ENCODE measurements around the gene PZP. TPM values are rescaled to one million over a fixed set of nuclear protein-coding genes. Genes with fewer than 3 reads are reported as not detected.

The PZP gene
- total RNA-seq, 1 donor from 2014 or later, result 2.7 TPM

GRCh38 chr12:9124383-9125031, 83.7 kb downstream of the PZP start:
- H3K27ac ChIP-seq, result peak overlapping the region; percentile 65
- peaks cover 13% of the 10 kb centered on the region for H3K4me1 ChIP-seq
- ATAC-seq, result peak in 1 of 2 donors; percentile 31
- TF ChIP-seq CTCF (IDR thresholded peaks at IDR 0.05), result no peak
- no peak for DNase-seq
- peak overlapping the region; percentile 38 for H3K4me3 ChIP-seq
- H3K36me3 ChIP-seq, result no peaks in the 10 kb centered on the region
- intact Hi-C loops (cut with DNase I), result no loop called here
- H3K27me3 ChIP-seq (ENCODE audit: low read depth), result no peaks in the 10 kb centered on the region
- H3K9me3 ChIP-seq, result no peaks in the 10 kb centered on the region

GRCh38 chr12:9123781-9124382, 84.3 kb downstream of the PZP start:
- no peaks in the 10 kb centered on the region for H3K9me3 ChIP-seq
- peak; percentile 32 to 34 for ATAC-seq
- TF ChIP-seq CTCF (IDR thresholded peaks at IDR 0.05), result no peak
- H3K4me1 ChIP-seq, result peaks cover 18% of the 10 kb centered on the region
- intact Hi-C loops (cut with DNase I), result no loop called here
- H3K4me3 ChIP-seq, result peak overlapping the region; percentile 38
- H3K27ac ChIP-seq, result peak overlapping the region; percentile 65
- no peaks in the 10 kb centered on the region for H3K36me3 ChIP-seq
- DNase-seq, result no peak
- H3K27me3 ChIP-seq (ENCODE audit: low read depth), result no peaks in the 10 kb centered on the region

GRCh38 chr12:9122091-9122609, 86.0 kb downstream of the PZP start:
- no peak for TF ChIP-seq CTCF (IDR thresholded peaks at IDR 0.05)
- H3K27me3 ChIP-seq (ENCODE audit: low read depth), result no peaks in the 10 kb centered on the region
- H3K4me1 ChIP-seq, result peaks cover 35% of the 10 kb centered on the region
- no peak for ATAC-seq
- intact Hi-C loops (cut with DNase I), result no loop called here
- no peaks in the 10 kb centered on the region for H3K36me3 ChIP-seq
- no peaks in the 10 kb centered on the region for H3K9me3 ChIP-seq
- DNase-seq, result no peak
- peak overlapping the region; percentile 65 for H3K27ac ChIP-seq
- H3K4me3 ChIP-seq, result no peak overlapping the region

GRCh38 chr12:9120487-9121184, 87.6 kb downstream of the PZP start:
- no peak for DNase-seq
- Histone ChIP-seq H3K36me3 (no peaks in the 10 kb centered on the region), H3K9me3 (no peaks in the 10 kb centered on the region), H3K4me1 (peaks cover 48% of the 10 kb centered on the region), H3K27me3 (ENCODE audit: low read depth) (no peaks in the 10 kb centered on the region), H3K27ac (peak overlapping the region; percentile 46), H3K4me3 (no peak overlapping the region)
- ATAC-seq, result no peak
- intact Hi-C loops (cut with DNase I), result no loop called here
- no peak for TF ChIP-seq CTCF (IDR thresholded peaks at IDR 0.05)

- peak; percentile 84 to 92 for ATAC-seq
- DNase-seq, result peak; percentile 45
Observed at GRCh38 chr12:9118158-9118557, 90.0 kb downstream of the PZP start.

More at GRCh38 chr12:9118158-9118557, 90.0 kb downstream of the PZP start:
- Histone ChIP-seq H3K4me3 (no peak overlapping the region), H3K36me3 (no peaks in the 10 kb centered on the region), H3K27ac (peak overlapping the region; percentile 71), H3K4me1 (peaks cover 39% of the 10 kb centered on the region), H3K27me3 (ENCODE audit: low read depth) (no peaks in the 10 kb centered on the region), H3K9me3 (no peaks in the 10 kb centered on the region)
- no peak for TF ChIP-seq CTCF (IDR thresholded peaks at IDR 0.05)
- intact Hi-C loops (cut with DNase I), result no loop called here
